SK-N-SH (cell line): ENCODE data around the gene BMX. TPM values are rescaled to one million over a fixed set of nuclear protein-coding genes. Genes with fewer than 3 reads are reported as not detected.

Experiments
- CTCF ChIA-PET: fragments of 300-600, 350-600 bp; formaldehyde crosslinking; extraction: SDS; loops from one replicate; lab custom pipeline; 2021; lab: Yijun Ruan, JAX
- POLR2A ChIA-PET: fragments of 350-600 bp; sonication (Branson Sonifier 250); formaldehyde crosslinking; extraction: SDS; loops from one replicate; lab custom pipeline; 2020; ENCODE audit warnings: antibody characterized with exemption, inconsistent platforms; lab: Yijun Ruan, JAX
- DNase-seq: peaks from one replicate; pipeline ENCODE4 v3.0.0; 2012
- H2AFZ ChIP-seq: fragments of 200-600 bp; sonication (generic); 2 replicates; pipeline ENCODE4 v1.8.1; 2016; ENCODE audit warnings: antibody characterized with exemption, mild to moderate bottlenecking, low read depth
- H3F3A ChIP-seq: fragments of 200-600 bp; sonication (generic); replicated peaks from 2 replicates; pipeline ENCODE3; 2016; ENCODE audit warnings: antibody characterized with exemption, mild to moderate bottlenecking; ENCODE audit not compliant: insufficient read depth
- H3K27ac ChIP-seq, 2 experiments: fragments of 200-500 bp in 1 of 2; fragments of 200-600 bp in 1 of 2; sonication (Bioruptor generic) in 1 of 2; sonication (generic), shearing (Covaris generic) in 1 of 2; 2 replicates each; pipeline versions ENCODE4 v1.5.1 to v1.6.1; 2014 to 2016; ENCODE audit warnings: low read depth in 2 of 2, inconsistent platforms in 1 of 2, low read length in 1 of 2, mild to moderate bottlenecking in 1 of 2, mixed read lengths in 1 of 2
- H3K27me3 ChIP-seq: fragments of 200-600 bp; sonication (generic), shearing (Covaris generic); 2 replicates; pipeline ENCODE4 v1.6.1; 2016; ENCODE audit warnings: mixed run types; ENCODE audit not compliant: insufficient read depth
- H3K36me3 ChIP-seq, 2 experiments: fragments of 200-500 bp in 1 of 2; fragments of 200-600 bp in 1 of 2; sonication (Bioruptor generic) in 1 of 2; sonication (generic) in 1 of 2; replicated peaks in 1 of 2; 2 replicates each; pipeline versions ENCODE3 to v1.5.1; 2014 to 2016; ENCODE audit warnings: low read length in 1 of 2, mild to moderate bottlenecking in 1 of 2; ENCODE audit not compliant: insufficient read depth in 2 of 2, control insufficient read depth in 1 of 2
- H3K4me1 ChIP-seq, 2 experiments: fragments of 200-500 bp in 1 of 2; fragments of 200-600 bp in 1 of 2; sonication (Bioruptor generic) in 1 of 2; sonication (generic), shearing (Covaris generic) in 1 of 2; 2 replicates each; pipeline versions ENCODE4 v1.5.1 to v1.6.1; 2014 to 2016; ENCODE audit warnings: low read depth in 1 of 2, low read length in 1 of 2, mixed run types in 1 of 2; ENCODE audit not compliant: insufficient read depth in 2 of 2, control insufficient read depth in 1 of 2
- H3K4me2 ChIP-seq: fragments of 200-600 bp; sonication (generic), shearing (Covaris generic); 2 replicates; pipeline ENCODE4 v1.6.1; 2017; ENCODE audit warnings: mixed run types
- H3K4me3 ChIP-seq, 2 experiments: fragments of 200-500 bp in 1 of 2; fragments of 200-600 bp in 1 of 2; sonication (Bioruptor generic) in 1 of 2; sonication (generic), shearing (Covaris generic) in 1 of 2; 2 replicates each; pipeline versions ENCODE4 v1.5.1 to v1.8.1; 2014 to 2016; ENCODE audit warnings: low read depth in 2 of 2, inconsistent platforms in 1 of 2, low read length in 1 of 2, mild to moderate bottlenecking in 1 of 2, mixed read lengths in 1 of 2, moderate library complexity in 1 of 2
- H3K79me2 ChIP-seq: fragments of 200-600 bp; sonication (generic); 2 replicates; pipeline ENCODE4 v1.8.1; 2017; ENCODE audit warnings: mild to moderate bottlenecking; ENCODE audit not compliant: insufficient read depth
- H3K9ac ChIP-seq: fragments of 200-600 bp; sonication (generic); 2 replicates; pipeline ENCODE4 v1.6.1; 2017; ENCODE audit warnings: mixed run types
- H3K9me2 ChIP-seq: fragments of 200-600 bp; sonication (generic); 2 replicates; pipeline ENCODE4 v1.6.1; 2017; ENCODE audit warnings: mixed run types
- H3K9me3 ChIP-seq: fragments of 200-600 bp; sonication (generic); 2 replicates; pipeline ENCODE4 v1.6.1; 2017; ENCODE audit warnings: mixed run types, mild to moderate bottlenecking, moderate library complexity
- H4K20me1 ChIP-seq: fragments of 200-600 bp; sonication (generic); 2 replicates; pipeline ENCODE4 v1.6.1; 2017; ENCODE audit warnings: mild to moderate bottlenecking, mixed run types; ENCODE audit not compliant: insufficient read depth
- CHD2 ChIP-seq: fragments of 150-350 bp; IDR thresholded peaks from 2 replicates; pipeline ENCODE4 v1.6.1; 2018; ENCODE audit warnings: low read length; ENCODE audit not compliant: partially characterized antibody
- CTCF ChIP-seq: fragments of 200-600 bp; sonication (generic); IDR thresholded peaks from 2 replicates; pipeline ENCODE4 v1.6.1; 2017; ENCODE audit warnings: antibody characterized with exemption, mild to moderate bottlenecking, moderate library complexity
- JUND ChIP-seq: IDR thresholded peaks from 2 replicates; pipeline ENCODE4 v1.4.0; 2012
- MEF2A ChIP-seq: IDR thresholded peaks from 2 replicates; pipeline ENCODE4 v1.4.0; 2012; ENCODE audit warnings: low read depth, borderline replicate concordance
- MXI1 ChIP-seq: IDR thresholded peaks from 2 replicates; pipeline ENCODE4 v1.6.1; 2012; ENCODE audit warnings: mild to moderate bottlenecking, low read depth, low read length, improper control_type of control experiment
- POLR2AphosphoS5 ChIP-seq: IDR thresholded peaks from 2 replicates; pipeline ENCODE4 v1.6.1; 2012; ENCODE audit warnings: low read depth, low read length
- RCOR1 ChIP-seq: fragments of 150-350 bp; IDR thresholded peaks from 2 replicates; pipeline ENCODE4 v1.6.1; 2017; ENCODE audit warnings: antibody characterized with exemption, low read length
- RXRA ChIP-seq: IDR thresholded peaks from 2 replicates; pipeline ENCODE4 v1.4.0; 2012; ENCODE audit warnings: low read depth, mild to moderate bottlenecking, borderline replicate concordance
- SMC3 ChIP-seq: IDR thresholded peaks from 2 replicates; pipeline ENCODE4 v1.6.1; 2012; ENCODE audit warnings: low read depth, low read length, improper control_type of control experiment
- YY1 ChIP-seq: IDR thresholded peaks from 2 replicates; pipeline ENCODE4 v1.4.0; 2012; ENCODE audit warnings: low read depth, mild to moderate bottlenecking
- ZBTB33 ChIP-seq: IDR thresholded peaks from 2 replicates; pipeline ENCODE4 v1.4.0; 2012; ENCODE audit warnings: low read depth, borderline replicate concordance
- WGBS: methylation state at CpG from one replicate; pipeline ENCODE4 v1.1.6; 2017; ENCODE audit warnings: low lambda C conversion rate; 5-methylcytosine and 5-hydroxymethylcytosine counted together
- polyA plus RNA-seq, 3 experiments: library from polyadenylated mRNA; depleted of rRNA; stranded (reverse); fragments of >200 nt; gene quantifications; 2 replicates each; pipeline ENCODE4 v1.2.3, GENCODE V29; 2012
- TF ChIP-seq, protein P1 (sequence below): fragments of 150-350 bp; IDR thresholded peaks from 2 replicates; pipeline ENCODE4 v1.6.1; 2016; ENCODE audit warnings: mild to moderate bottlenecking, low read depth, low read length
- TF ChIP-seq, protein P2 (sequence below): IDR thresholded peaks from 2 replicates; pipeline ENCODE4 v1.4.0; 2012; ENCODE audit warnings: low read depth
- TF ChIP-seq, protein P3 (sequence below): fragments of 150-350 bp; IDR thresholded peaks from 2 replicates; pipeline ENCODE4 v1.6.1; 2017; ENCODE audit warnings: antibody characterized with exemption, low read length, low read depth, borderline replicate concordance
- TF ChIP-seq, protein P4 (sequence below): IDR thresholded peaks from 2 replicates; pipeline ENCODE4 v1.6.1; 2012; ENCODE audit warnings: mild to moderate bottlenecking, low read depth, low read length, moderate library complexity

Gene BMX
- polyA plus RNA-seq, 1 of the 3 experiments (the other 2 are of a cell fraction), result not detected

GRCh38 chrX:15530318-15530717 lies 29.7 kb downstream of the BMX start:
- CTCF ChIA-PET, result no interaction called here
- POLR2A ChIA-PET, result no interaction called here
- DNase-seq, result no peak
- Histone ChIP-seq H3K9me2 (no peaks in the 10 kb centered on the region), H3K4me3 (no peak overlapping the region), H3K9ac (no peak overlapping the region), H4K20me1 (no peaks in the 10 kb centered on the region), H3F3A (no peaks in the 10 kb centered on the region), H3K4me2 (no peak overlapping the region), H3K4me1 (no peaks in the 10 kb centered on the region), H3K79me2 (no peaks in the 10 kb centered on the region), H2AFZ (no peak overlapping the region), H3K27ac (no peak overlapping the region), H3K9me3 (no peaks in the 10 kb centered on the region), H3K36me3 (no peaks in the 10 kb centered on the region), H3K27me3 (no peaks in the 10 kb centered on the region; the same call in 1 of the 2 replicates)
- TF ChIP-seq SMC3, result no peak
- no peak for TF ChIP-seq POLR2AphosphoS5
- TF ChIP-seq, protein P1, sequence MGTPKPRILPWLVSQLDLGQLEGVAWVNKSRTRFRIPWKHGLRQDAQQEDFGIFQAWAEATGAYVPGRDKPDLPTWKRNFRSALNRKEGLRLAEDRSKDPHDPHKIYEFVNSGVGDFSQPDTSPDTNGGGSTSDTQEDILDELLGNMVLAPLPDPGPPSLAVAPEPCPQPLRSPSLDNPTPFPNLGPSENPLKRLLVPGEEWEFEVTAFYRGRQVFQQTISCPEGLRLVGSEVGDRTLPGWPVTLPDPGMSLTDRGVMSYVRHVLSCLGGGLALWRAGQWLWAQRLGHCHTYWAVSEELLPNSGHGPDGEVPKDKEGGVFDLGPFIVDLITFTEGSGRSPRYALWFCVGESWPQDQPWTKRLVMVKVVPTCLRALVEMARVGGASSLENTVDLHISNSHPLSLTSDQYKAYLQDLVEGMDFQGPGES, result no peak
- TF ChIP-seq JUND, result no peak
- no peak for TF ChIP-seq RCOR1
- TF ChIP-seq CTCF, result no peak
- TF ChIP-seq, protein P2, sequence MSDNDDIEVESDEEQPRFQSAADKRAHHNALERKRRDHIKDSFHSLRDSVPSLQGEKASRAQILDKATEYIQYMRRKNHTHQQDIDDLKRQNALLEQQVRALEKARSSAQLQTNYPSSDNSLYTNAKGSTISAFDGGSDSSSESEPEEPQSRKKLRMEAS, result no peak
- TF ChIP-seq RXRA, result no peak
- TF ChIP-seq, all 33 proteins: peak for 0
- WGBS, result 49% methylated on average over 6 of the region's 6 CpGs

GRCh38 chrX:15546745-15547144 lies 46.1 kb downstream of the BMX start:
- Histone ChIP-seq H3K9me2 (no peaks in the 10 kb centered on the region), H3K27ac (no peak overlapping the region), H3K4me3 (no peak overlapping the region), H3K36me3 (no peaks in the 10 kb centered on the region), H3K4me1 (no peaks in the 10 kb centered on the region), H3K27me3 (no peaks in the 10 kb centered on the region; the same call in 1 of the 2 replicates), H3K9me3 (no peaks in the 10 kb centered on the region), H4K20me1 (no peaks in the 10 kb centered on the region), H2AFZ (no peak overlapping the region), H3F3A (no peaks in the 10 kb centered on the region), H3K4me2 (no peak overlapping the region), H3K9ac (no peak overlapping the region), H3K79me2 (no peaks in the 10 kb centered on the region)
- ChIA-PET CTCF (interaction anchor here (0.8 to 1.5 kb wide), 2 partner anchors 26 to 78 kb away, joined by 3 read pairs; no protein-coding TSS in a partner anchor), POLR2A (no interaction called here)
- no peak for DNase-seq
- WGBS, result 29% methylated on average over 5 of the region's 5 CpGs
- TF ChIP-seq YY1, result no peak
- TF ChIP-seq, protein P2, result no peak
- no peak for TF ChIP-seq ZBTB33
- TF ChIP-seq SMC3, result no peak
- no peak for TF ChIP-seq MEF2A
- no peak for TF ChIP-seq MXI1
- TF ChIP-seq, protein P3, sequence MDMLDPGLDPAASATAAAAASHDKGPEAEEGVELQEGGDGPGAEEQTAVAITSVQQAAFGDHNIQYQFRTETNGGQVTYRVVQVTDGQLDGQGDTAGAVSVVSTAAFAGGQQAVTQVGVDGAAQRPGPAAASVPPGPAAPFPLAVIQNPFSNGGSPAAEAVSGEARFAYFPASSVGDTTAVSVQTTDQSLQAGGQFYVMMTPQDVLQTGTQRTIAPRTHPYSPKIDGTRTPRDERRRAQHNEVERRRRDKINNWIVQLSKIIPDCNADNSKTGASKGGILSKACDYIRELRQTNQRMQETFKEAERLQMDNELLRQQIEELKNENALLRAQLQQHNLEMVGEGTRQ, result no peak
- TF ChIP-seq, protein P4, sequence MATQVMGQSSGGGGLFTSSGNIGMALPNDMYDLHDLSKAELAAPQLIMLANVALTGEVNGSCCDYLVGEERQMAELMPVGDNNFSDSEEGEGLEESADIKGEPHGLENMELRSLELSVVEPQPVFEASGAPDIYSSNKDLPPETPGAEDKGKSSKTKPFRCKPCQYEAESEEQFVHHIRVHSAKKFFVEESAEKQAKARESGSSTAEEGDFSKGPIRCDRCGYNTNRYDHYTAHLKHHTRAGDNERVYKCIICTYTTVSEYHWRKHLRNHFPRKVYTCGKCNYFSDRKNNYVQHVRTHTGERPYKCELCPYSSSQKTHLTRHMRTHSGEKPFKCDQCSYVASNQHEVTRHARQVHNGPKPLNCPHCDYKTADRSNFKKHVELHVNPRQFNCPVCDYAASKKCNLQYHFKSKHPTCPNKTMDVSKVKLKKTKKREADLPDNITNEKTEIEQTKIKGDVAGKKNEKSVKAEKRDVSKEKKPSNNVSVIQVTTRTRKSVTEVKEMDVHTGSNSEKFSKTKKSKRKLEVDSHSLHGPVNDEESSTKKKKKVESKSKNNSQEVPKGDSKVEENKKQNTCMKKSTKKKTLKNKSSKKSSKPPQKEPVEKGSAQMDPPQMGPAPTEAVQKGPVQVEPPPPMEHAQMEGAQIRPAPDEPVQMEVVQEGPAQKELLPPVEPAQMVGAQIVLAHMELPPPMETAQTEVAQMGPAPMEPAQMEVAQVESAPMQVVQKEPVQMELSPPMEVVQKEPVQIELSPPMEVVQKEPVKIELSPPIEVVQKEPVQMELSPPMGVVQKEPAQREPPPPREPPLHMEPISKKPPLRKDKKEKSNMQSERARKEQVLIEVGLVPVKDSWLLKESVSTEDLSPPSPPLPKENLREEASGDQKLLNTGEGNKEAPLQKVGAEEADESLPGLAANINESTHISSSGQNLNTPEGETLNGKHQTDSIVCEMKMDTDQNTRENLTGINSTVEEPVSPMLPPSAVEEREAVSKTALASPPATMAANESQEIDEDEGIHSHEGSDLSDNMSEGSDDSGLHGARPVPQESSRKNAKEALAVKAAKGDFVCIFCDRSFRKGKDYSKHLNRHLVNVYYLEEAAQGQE, result no peak
- no peak for TF ChIP-seq CHD2
- TF ChIP-seq, protein P1, result no peak
